Lung (tissue), 12 donors: ENCODE measurements around the gene VCAM1. TPM values are rescaled to one million over a fixed set of nuclear protein-coding genes. Genes with fewer than 3 reads are reported as not detected.
A peak's percentile ranks its signal among the peaks of the same experiment; 100 is the strongest.

Experiments
- ATAC-seq: fragments of 200-7000 bp; cut with Tn5 transposase; one replicate; pipeline ENCODE4 v1.9.1; 2020; ENCODE audit warnings: moderate number of reproducible peaks; ENCODE audit not compliant: insufficient read depth, low FRiP score
- DNase-seq, 3 donors: peaks; one replicate each; pipeline ENCODE4 v3.0.0-alpha.2; 2013 to 2017
- H3K27ac ChIP-seq, 2 donors: one replicate each; pipeline ENCODE4 v1.5.1; 2013; ENCODE audit warnings: mild to moderate bottlenecking in 2 of 2, moderate library complexity in 2 of 2, control low read depth in 1 of 2, inconsistent platforms in 1 of 2, low read depth in 1 of 2, low read length in 1 of 2
- H3K27me3 ChIP-seq, 3 donors: one replicate each; pipeline ENCODE4 v1.5.1; 2013; ENCODE audit warnings: low read length in 2 of 3; ENCODE audit not compliant: control insufficient read depth in 3 of 3, insufficient read depth in 3 of 3
- H3K36me3 ChIP-seq, 4 donors: one replicate each; pipeline ENCODE4 v1.5.1; 2013; ENCODE audit warnings: low read length in 4 of 4, mild to moderate bottlenecking in 1 of 4, moderate library complexity in 1 of 4; ENCODE audit not compliant: control insufficient read depth in 4 of 4, insufficient read depth in 4 of 4
- H3K4me1 ChIP-seq, 5 donors: one replicate each; pipeline ENCODE4 v1.5.1; 2013; ENCODE audit warnings: low read length in 5 of 5, mild to moderate bottlenecking in 2 of 5, moderate library complexity in 1 of 5; ENCODE audit not compliant: control insufficient read depth in 5 of 5, insufficient read depth in 5 of 5
- H3K4me3 ChIP-seq: one replicate; pipeline ENCODE4 v1.5.1; 2013; ENCODE audit warnings: mild to moderate bottlenecking, control low read depth, moderate library complexity
- H3K9ac ChIP-seq, 2 donors: one replicate each; pipeline ENCODE4 v1.5.1; 2013; ENCODE audit warnings: low read length in 2 of 2, control low read depth in 1 of 2; ENCODE audit not compliant: insufficient read depth in 1 of 2
- H3K9me3 ChIP-seq, 4 donors: one replicate each; pipeline ENCODE4 v1.5.1; 2013; ENCODE audit warnings: low read length in 3 of 4, mild to moderate bottlenecking in 1 of 4, moderate library complexity in 1 of 4; ENCODE audit not compliant: control insufficient read depth in 4 of 4, insufficient read depth in 3 of 4
- CTCF ChIP-seq: IDR thresholded peaks from 2 replicates; pipeline ENCODE4 v1.5.1; 2012; ENCODE audit warnings: mild to moderate bottlenecking; ENCODE audit errors: control extremely low read depth, extremely low read depth
- WGBS, 2 donors: extraction: QIAGEN DNeasy Blood & Tissue Kit; methylation state at CpG; one replicate each; pipeline ENCODE4 v1.1.7; 2013; 5-methylcytosine and 5-hydroxymethylcytosine counted together
- polyA plus RNA-seq, 2 donors: library from polyadenylated mRNA; stranded (reverse); fragments of 200-250 nt; gene quantifications; one replicate each; pipeline ENCODE4 v1.2.1, GENCODE V29; 2013
- total RNA-seq, 2 donors: library from RNA; depleted of rRNA in 1 of 2; stranded (reverse); fragments of >200 nt in 1 of 2; gene quantifications; one replicate each; pipeline ENCODE4 v1.2.1, GENCODE V29; 2014 to 2021
- donor health status: control.
- donor health status: control.
- donor health status: Bipolar disorder and iron deficiency.
- donor health status: healthy.
- donor health status: DM: yes; HTN: yes; CAD: no.

The VCAM1 gene
- total and polyA plus RNA-seq, 4 donors, result 7.6 to 68.9 (median 7.9) TPM

GRCh38 chr1:100785470-100786052, 66.0 kb downstream of the VCAM1 start:
- peaks cover 0 to under 1% (median 0%) of the 10 kb centered on the region in 4 donors for H3K9me3 ChIP-seq
- H3K27me3 ChIP-seq, result no peaks in the 10 kb centered on the region
- peaks cover 0 to 4% (median 0%) of the 10 kb centered on the region in 5 donors for H3K4me1 ChIP-seq
- no peaks in the 10 kb centered on the region for H3K36me3 ChIP-seq
- DNase-seq, result peak in 1 of 3 donors; percentile 8
- 49 to 74% methylated on average over 5 of the region's 5 CpGs for WGBS, 2 donors
- no peak for TF ChIP-seq CTCF
- no peak overlapping the region for H3K9ac ChIP-seq
- no peak overlapping the region for H3K27ac ChIP-seq
- no peak for ATAC-seq
- H3K4me3 ChIP-seq, result no peak overlapping the region

GRCh38 chr1:100786870-100787269, 67.3 kb downstream of the VCAM1 start:
- no peak for TF ChIP-seq CTCF
- no peak for ATAC-seq
- WGBS, 2 donors, result 95 to 98% methylated on average over 2 of the region's 2 CpGs

More at GRCh38 chr1:100786870-100787269, 67.3 kb downstream of the VCAM1 start:
- no peak overlapping the region for H3K9ac ChIP-seq
- DNase-seq, result no peak
- H3K9me3 ChIP-seq, result no peaks in the 10 kb centered on the region
- no peaks in the 10 kb centered on the region for H3K36me3 ChIP-seq
- no peak overlapping the region for H3K27ac ChIP-seq
- H3K27me3 ChIP-seq, result no peaks in the 10 kb centered on the region
- peaks cover 0 to 4% (median 0%) of the 10 kb centered on the region in 5 donors for H3K4me1 ChIP-seq
- no peak overlapping the region for H3K4me3 ChIP-seq

Other genes with a start within 250 kb of the VCAM1 start
- gene GPR88, start 181.6 kb upstream of the VCAM1 start, total RNA-seq, result under 1 TPM; 0.06 to 0.91 TPM
- gene GPR88, start 181.6 kb upstream of the VCAM1 start, polyA plus RNA-seq, result under 1 TPM in 1 of 2 donors, not detected in 1; 0.10 TPM
- gene EXTL2, start 175.1 kb downstream of the VCAM1 start, total RNA-seq, result 10 to 100 TPM; 11.3 to 37.8 TPM
- gene EXTL2, start 175.1 kb downstream of the VCAM1 start, polyA plus RNA-seq, result 1 to 10 TPM; 3.9 to 7.4 TPM
- gene SLC30A7, start 176.3 kb downstream of the VCAM1 start, total RNA-seq, result 10 to 100 TPM; 31.5 to 33.9 TPM
- 1 to 10 TPM; 7.6 to 7.7 TPM for gene SLC30A7, start 176.3 kb downstream of the VCAM1 start, polyA plus RNA-seq